Measurements from ENCODE around the gene MISP3. TPM values are rescaled to one million over a fixed set of nuclear protein-coding genes. Genes with fewer than 3 reads are reported as not detected.

Gene MISP3
- total and polyA plus RNA-seq, 8 donors = 6.4 to 21.4 (median 8.3) TPM

DNA sequence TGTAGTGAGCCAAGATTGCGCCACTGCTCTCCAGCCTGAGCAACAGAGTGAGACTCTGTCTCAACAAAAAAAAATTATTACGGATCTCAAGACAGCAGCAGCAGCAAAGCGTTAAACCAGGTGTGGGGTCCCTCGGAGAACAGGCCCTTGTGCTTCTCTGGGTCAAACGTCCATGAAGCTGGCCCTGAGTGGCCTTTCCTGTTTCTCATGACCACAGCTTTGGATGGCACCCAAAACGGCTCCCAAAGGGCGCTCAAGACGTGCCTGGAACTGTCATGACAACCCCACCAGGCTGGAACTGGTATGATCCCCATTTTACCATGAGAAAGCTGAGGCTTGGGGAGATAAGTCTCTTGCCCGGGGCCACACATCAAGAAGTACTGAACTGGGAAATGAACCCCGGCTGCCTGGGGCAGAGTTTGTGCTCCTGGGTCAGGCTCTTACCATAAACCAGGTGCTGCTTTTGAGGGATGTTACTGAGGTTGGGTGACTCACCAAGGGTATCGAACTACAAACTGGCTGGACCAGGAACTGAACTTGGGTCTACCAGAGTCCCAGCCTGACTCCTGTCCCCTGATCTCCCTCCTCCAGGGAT lies 29.6 kb downstream of the MISP3 start:
- DNase-seq (no peak), FAIRE-seq (no peak), ATAC-seq (no peak)
- 81 to 83% methylated on average over 11 of the region's 11 CpGs for WGBS, 2 donors
- no peak overlapping the region for H3K4me3 ChIP-seq
- H3K9me3 ChIP-seq = no peaks in the 10 kb centered on the region
- TF ChIP-seq, protein P1, sequence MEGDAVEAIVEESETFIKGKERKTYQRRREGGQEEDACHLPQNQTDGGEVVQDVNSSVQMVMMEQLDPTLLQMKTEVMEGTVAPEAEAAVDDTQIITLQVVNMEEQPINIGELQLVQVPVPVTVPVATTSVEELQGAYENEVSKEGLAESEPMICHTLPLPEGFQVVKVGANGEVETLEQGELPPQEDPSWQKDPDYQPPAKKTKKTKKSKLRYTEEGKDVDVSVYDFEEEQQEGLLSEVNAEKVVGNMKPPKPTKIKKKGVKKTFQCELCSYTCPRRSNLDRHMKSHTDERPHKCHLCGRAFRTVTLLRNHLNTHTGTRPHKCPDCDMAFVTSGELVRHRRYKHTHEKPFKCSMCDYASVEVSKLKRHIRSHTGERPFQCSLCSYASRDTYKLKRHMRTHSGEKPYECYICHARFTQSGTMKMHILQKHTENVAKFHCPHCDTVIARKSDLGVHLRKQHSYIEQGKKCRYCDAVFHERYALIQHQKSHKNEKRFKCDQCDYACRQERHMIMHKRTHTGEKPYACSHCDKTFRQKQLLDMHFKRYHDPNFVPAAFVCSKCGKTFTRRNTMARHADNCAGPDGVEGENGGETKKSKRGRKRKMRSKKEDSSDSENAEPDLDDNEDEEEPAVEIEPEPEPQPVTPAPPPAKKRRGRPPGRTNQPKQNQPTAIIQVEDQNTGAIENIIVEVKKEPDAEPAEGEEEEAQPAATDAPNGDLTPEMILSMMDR (IDR thresholded peaks at IDR 0.05) = no peak
- no peaks in the 10 kb centered on the region for H3K4me1 ChIP-seq
- intact Hi-C loops (cut with DNase I) = no loop called here
- no peak overlapping the region for H3K27ac ChIP-seq
- H3K27me3 ChIP-seq = no peaks in the 10 kb centered on the region
- H3K36me3 ChIP-seq = peaks cover 0 to 7% (median 4%) of the 10 kb centered on the region in 3 donors

DNA sequence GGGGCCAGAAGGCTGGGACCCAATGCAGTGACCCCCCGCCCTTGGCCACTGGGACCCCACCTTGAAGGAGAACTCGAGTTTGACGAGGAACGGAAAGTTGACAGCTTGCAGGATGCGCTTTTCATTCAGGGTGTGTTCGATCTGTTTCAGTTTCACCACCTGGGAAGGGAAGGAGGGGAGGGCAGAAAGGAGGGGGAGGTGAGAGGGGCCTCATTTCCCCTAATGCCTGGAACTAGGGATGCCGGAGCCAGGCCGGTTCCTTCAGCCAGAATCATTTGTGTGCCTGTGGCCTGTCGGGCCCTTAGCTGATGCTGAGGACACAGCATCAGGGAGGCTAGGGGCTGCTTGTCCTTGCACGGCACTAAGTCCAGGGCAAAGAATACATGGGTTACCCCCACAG lies 30.2 kb downstream of the MISP3 start:
- no peak overlapping the region for H3K27ac ChIP-seq
- no peaks in the 10 kb centered on the region for H3K9me3 ChIP-seq
- intact Hi-C loops (cut with DNase I) = no loop called here
- no peak overlapping the region for H3K4me3 ChIP-seq
- H3K36me3 ChIP-seq = peaks cover 0 to 7% (median 4%) of the 10 kb centered on the region in 3 donors
- no peak for ATAC-seq
- WGBS, 2 donors = 92 to 95% methylated on average over 10 of the region's 10 CpGs
- H3K27me3 ChIP-seq = no peaks in the 10 kb centered on the region
- FAIRE-seq = no peak
- DNase-seq = no peak
- no peaks in the 10 kb centered on the region for H3K4me1 ChIP-seq
- TF ChIP-seq, protein P1 (IDR thresholded peaks at IDR 0.05) = no peak

DNA sequence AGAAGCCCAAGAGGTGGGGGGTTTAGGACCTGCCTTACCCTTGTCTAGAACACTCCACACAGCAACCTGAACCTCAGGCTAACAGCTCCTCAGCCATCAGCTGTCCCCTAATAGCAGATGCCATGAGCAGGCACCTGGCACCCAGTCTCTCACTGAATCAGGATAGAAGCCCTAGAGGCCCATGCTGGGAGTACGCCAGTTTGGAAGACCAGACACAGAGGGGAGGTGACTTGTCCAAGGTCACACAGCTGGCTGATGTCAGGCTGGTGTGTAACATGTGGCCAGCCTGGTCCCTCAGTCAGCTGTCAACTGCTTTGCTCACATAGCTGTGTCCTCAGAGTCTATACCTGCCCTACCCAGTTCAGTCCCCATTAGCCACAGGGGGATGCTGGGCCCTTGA lies 30.7 kb downstream of the MISP3 start:
- Histone ChIP-seq H3K4me3 (no peak overlapping the region), H3K9me3 (no peaks in the 10 kb centered on the region), H3K27me3 (no peaks in the 10 kb centered on the region), H3K36me3 (peaks cover 0 to 7% (median 4%) of the 10 kb centered on the region in 3 donors), H3K4me1 (no peaks in the 10 kb centered on the region), H3K27ac (no peak overlapping the region)
- FAIRE-seq (no peak), ATAC-seq (peak in 1 of 4 donors; percentile 21), DNase-seq (no peak)
- 79 to 95% methylated on average over 1 of the region's 1 CpG for WGBS, 2 donors
- TF ChIP-seq, protein P1 (IDR thresholded peaks at IDR 0.05) = no peak
- intact Hi-C loops (cut with DNase I) = no loop called here

DNA sequence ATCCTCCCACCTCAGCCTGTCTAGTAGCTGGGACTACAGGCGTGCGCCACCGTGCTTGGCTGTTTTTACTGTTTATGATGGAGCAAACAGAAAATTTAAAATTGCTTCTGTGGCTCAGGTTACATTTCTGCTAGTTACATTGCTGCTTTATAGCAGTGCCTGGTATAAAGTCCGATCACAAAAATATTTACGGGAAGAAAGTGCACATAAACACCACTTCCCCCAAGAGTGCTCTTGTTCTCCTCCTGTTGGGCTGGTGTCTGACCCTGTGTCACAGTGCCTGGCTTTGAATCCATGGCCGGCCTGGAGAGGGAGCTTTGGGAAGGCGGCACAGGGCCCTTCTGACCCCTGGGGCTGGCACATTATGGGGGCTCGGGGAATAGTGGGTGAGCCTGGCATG lies 33.1 kb downstream of the MISP3 start:
- no peaks in the 10 kb centered on the region for H3K9me3 ChIP-seq
- H3K27ac ChIP-seq = no peak overlapping the region
- WGBS, 2 donors = 89 to 95% methylated on average over 8 of the region's 8 CpGs
- DNase-seq (no peak), FAIRE-seq (no peak), ATAC-seq (no peak)
- intact Hi-C loops (cut with DNase I) = no loop called here
- TF ChIP-seq, protein P1 (IDR thresholded peaks at IDR 0.05) = no peak
- no peaks in the 10 kb centered on the region for H3K27me3 ChIP-seq
- no peak overlapping the region for H3K4me3 ChIP-seq
- H3K4me1 ChIP-seq = no peaks in the 10 kb centered on the region
- peaks cover 0 to 2% (median under 1%) of the 10 kb centered on the region in 3 donors for H3K36me3 ChIP-seq

DNA sequence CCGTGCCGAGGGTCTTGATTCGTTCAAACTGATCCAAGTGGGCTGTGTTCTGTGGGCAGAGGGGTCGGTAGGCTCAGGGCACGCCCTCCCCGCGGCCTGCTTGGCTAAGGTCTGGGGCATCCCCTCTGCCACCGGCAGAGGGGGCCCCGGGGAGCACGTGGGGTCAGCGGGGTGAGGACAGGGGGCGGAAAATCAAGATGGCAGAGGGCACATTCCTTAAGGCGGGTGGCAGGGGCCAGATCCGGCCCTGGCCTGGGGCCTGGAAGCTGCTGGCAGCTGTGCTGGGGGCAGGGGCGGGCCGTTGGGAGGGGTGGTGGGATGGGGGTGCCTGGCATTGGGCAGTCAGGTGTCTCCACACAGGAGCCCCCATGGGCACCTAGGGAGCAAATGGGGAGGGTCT lies 34.3 kb downstream of the MISP3 start:
- Histone ChIP-seq H3K27me3 (no peaks in the 10 kb centered on the region), H3K4me1 (no peaks in the 10 kb centered on the region), H3K9me3 (no peaks in the 10 kb centered on the region), H3K36me3 (no peaks in the 10 kb centered on the region), H3K4me3 (no peak overlapping the region), H3K27ac (no peak overlapping the region)
- WGBS, 2 donors = 90 to 92% methylated on average over 16 of the region's 16 CpGs
- FAIRE-seq (no peak), DNase-seq (no peak), ATAC-seq (no peak)
- TF ChIP-seq, protein P1 (IDR thresholded peaks at IDR 0.05) = no peak
- intact Hi-C loops (cut with DNase I) = no loop called here
